Stimulated activated CD8-positive, alpha-beta memory T cell treated with anti-CD3 and anti-CD28 coated beads, Interleukin-4, amount 100 ng/mL, for 48 hours (primary cell): ENCODE results near the gene TNNI2.

Source experiments
- DNase-seq: peaks from one replicate; pipeline ENCODE4 v3.0.0-alpha.2; 2020

The TNNI2 gene

DNA sequence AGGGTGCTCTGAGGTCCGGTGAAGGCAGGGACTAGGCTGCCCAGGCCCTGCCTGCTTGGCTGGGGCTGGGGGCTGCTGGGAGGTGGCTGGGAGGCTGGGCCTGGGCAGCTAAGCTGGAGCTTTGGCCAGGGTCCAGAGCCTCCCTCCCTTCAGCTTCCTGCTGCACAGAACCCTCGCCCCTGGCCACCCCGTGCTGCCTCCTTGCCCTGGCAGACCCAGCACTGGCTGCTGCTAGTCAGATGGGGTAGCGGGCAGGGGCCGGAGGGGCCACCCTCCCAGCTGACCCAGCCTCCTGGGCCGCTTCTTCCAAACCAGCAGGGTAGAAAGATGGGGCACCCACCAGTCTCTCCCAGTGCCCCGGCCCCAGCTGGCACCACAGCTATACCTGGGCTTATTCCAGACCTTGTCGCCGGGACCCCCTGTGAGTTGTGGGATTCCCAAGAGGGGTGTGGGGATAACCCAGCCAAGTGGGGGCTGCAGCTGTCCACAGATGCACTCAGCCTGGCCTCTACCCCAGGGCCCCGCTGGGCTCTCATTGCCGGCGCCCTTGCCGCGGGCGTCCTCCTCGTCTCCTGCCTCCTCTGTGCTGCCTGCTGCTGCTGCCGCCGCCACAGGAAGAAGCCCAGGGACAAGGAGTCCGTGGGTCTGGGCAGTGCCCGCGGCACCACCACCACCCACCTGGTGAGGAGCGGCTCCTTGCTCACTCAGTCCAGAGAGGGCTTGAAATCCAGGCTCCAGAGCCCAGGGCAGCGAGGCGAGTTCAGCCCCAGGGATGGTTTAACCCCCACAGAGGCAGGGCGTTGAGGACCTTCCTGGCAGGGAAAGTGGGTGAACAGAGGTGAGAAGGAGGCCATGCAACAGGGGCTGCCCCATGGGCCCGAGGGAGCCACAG, 3.8 kb upstream of the TNNI2 start, which contains the start of gene SYT8:
Gene SYT8, plus strand, starts transcription at position 212 of the 892 bp plus-strand sequence. Its CDS starts 116 bp downstream, at position 328.
- no peak for DNase-seq

DNA sequence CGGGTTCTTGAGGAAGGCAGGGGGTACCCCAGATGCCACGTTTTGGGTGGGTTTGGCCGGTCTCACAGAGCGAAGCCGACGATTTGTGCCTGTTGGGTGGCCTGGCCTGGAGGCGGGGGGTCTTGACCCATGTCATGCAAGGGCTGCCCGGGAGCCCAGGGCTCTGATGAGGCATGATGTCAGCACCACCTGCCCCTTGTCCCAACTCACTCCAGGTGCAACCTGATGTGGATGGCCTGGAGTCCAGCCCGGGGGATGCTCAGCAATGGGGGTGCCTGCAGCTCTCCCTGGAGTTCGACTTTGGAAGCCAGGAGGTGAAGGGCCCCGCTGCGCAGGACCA, 3.1 kb upstream of the TNNI2 start:
- DNase-seq: no peak

- DNase-seq: no peak
Measured at GRCh38 chr11:1836011-1836945, 2.5 kb upstream of the TNNI2 start.

GRCh38 chr11:1837171-1838076, 1.4 kb upstream of the TNNI2 start:
- DNase-seq: peak; percentile 90

DNA sequence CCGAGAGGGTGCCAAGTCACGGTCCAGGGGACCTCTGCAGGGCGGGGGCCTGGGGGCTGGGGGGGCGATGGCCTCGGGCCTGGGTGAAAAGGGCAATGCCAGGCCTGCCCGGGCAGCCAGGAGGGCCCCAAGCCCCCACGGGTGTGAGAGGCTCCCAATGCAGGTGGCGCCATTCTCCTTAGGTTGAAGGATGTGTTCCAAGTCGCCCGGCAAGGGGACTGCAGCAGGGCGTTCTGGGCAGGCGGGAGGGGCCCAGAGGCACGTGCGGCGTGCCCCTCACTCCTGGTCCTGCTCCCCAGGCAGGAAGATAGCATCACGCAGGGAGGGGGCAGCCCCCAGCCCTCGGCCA, 730 bp upstream of the TNNI2 start:
- DNase-seq: no peak

DNA sequence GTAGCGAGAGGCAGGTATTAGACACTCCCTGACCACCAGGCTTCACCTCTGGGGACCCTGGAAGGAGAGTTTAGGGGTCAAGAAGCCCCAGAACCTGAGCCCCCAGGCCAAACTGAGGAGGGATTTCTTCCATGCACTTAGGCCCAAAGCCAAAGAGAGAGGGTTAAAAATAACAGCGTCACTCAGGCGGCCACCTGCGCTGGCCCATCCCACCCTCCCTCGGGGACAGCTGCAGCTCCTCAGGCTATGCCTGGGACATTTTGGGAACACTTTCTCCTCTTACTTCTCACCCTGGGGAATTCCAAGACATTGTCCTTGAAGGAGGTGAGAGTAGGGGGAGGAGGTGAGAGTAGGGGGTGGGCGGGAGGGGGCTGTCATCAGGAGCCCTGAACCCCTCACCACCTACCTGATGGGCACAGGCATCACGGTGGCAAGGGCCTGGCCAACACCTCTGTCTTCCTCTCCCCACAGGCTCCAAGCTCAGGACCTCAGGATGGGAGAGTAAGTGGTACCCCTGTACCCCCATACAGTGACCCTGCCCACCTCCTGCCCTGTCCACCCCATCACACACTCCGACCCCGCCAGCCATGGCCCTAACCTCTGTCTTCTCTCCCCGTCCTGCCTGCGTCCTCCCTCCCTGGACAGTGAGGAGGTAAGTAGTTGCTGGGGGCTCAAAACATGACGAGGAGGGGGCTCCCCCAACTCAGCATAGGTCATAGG, 583 bp downstream of the TNNI2 start:
- DNase-seq: no peak

- DNase-seq: no peak
Measured at GRCh38 chr11:1839924-1840779, 1.4 kb downstream of the TNNI2 start.

DNA sequence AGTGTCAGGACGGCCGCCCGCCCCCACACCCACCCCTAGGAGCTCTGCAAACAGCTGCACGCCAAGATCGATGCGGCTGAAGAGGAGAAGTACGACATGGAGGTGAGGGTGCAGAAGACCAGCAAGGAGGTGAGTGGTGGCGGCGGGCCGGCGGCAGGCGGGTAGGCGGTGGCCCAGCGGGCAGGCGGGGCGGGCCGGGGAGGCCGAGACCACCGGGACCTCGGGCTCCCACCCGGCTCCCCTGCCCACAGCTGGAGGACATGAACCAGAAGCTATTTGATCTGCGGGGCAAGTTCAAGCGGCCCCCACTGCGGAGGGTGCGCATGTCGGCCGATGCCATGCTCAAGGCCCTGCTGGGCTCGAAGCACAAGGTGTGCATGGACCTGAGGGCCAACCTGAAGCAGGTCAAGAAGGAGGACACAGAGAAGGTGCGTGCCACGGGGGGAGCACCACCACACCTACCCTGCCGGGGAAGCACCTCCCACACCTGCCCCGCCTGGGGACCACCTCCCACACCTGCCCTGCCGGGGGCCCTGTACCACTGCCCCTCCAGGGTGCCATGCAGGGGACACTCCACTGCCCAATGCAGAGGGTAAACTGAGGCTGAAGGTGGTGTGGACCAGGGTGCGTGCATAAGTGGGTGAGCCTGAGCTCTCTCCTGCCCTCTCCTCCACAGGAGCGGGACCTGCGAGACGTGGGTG, 2.1 kb downstream of the TNNI2 start:
- no peak for DNase-seq

DNA sequence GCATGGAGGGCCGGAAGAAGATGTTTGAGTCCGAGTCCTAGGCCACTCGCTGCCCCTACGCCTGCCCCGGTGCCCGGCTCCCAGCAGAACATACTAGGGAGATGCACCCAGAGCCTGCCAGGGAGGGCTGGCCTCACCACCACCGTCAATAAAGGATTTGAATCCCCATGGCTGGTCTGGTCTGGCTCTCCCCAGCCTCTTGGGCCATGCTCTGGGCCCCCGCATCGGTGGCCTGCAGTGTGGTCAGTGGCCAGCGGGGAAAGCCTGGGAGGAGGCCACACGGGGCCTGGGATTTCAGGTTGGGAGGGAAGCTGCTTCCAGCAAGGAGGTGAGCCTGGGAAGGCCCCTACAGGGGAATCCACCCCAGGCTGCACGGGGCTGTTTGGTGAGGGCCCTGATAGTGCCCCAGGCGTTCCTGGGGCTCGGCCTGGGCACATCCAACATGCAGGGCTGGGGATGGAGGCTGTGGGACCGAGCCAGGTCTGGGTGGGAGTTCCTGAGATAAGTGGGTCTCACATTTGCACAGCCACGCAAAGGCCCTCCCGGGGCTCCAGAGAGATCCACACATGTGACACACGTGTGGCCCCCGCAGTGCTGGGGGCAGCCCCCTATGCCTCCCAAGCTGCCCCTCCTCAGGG, 2.8 kb downstream of the TNNI2 start:
- no peak for DNase-seq

DNA sequence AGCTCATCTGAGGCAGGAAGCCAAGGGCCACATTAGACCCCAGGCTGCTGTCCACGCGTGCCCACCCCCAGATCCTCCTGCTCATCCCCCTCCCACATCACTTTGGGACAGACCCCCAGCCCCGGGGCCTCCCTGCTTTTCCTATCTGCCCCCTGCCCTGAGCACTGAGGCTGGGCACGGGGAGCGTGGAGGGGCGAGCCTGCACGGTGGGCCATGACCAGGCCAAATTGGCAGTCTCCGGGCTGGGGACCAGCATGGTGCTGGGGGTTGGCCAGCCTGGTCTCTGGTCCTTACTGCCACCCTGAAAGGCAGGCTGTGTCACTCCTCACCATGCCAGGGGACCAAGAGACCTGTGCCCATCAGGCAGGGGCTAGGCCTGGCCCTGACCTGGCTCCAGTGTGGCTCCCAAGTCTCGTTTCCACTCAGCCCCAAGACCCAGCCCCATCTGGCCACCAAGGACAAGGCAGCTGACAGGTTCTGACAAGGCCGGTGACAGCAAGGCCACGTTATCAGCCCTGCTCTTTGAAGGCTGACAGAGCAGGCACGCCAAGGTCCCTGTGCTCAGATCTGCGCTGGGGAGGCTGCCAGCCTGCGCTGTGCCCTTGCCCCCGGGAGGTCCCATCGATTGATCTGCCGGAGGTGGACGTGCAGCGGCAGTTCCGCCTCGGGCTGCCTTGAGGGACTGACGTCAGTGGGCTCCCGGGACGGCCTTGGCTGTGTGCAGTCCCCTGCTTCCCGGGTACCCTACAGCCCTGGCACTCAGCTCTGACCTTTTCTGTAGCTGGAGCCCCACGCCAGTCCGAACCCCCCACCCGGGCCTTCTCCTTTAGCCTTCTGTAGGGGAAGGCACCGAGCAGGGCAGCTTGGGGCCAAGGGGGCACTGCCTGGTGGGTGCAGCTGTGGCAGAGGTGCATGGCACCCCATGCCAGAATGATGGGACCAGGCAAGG, 3.6 kb downstream of the TNNI2 start:
- DNase-seq: no peak

GRCh38 chr11:1843098-1843473, 4.3 kb downstream of the TNNI2 start:
- no peak for DNase-seq

- DNase-seq: no peak
Measured at GRCh38 chr11:1843796-1844195, 5.0 kb downstream of the TNNI2 start.

DNA sequence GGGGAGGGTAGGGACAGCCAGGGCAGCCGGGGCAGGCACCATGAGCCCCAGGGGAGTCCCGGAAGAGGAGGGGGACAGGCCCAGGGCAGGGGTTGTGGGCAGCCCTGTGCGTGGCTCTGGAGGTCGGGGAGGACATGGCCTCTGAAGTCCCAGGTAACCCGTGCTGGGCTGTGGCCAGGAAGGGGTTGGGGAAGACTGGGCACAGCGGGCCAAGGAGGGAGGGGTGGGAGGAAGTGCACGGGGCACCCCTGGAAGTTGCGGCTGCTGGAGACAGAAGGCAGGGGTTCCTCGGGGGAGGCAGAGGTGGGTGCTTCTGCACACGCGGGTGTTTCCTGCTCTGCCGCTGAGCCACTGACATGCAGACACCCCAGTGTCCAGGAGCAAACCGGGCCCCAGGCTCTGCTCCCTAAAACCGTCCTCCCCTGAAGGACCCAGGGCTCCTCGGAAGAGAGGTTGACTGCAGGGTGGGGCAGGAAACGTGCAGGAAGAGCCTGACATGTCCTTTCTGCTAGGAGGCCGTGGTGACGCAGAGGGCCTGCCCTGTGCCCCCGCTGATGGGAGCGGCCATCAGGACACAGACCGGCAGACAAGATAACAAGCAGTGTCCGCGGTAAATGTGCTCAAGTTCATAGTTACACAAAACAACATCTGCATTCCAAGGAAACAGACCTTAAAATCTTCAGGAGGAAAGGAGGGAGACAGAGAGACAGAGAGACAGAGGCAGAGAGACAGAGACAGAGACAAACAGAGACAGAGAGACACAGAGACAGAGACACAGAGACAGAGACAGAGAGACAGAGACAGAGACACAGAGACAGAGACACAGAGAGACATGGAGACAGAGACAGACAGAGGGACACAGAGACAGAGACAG, 5.7 kb downstream of the TNNI2 start:
- peak; percentile 66 for DNase-seq

GRCh38 chr11:1845095-1845429, 6.3 kb downstream of the TNNI2 start:
- DNase-seq: no peak

GRCh38 chr11:1845561-1846452, 7.0 kb downstream of the TNNI2 start:
- DNase-seq: no peak

- no peak for DNase-seq
Measured at GRCh38 chr11:1846453-1846932, 7.7 kb downstream of the TNNI2 start.
